GDM1 (cell line): ENCODE results near the gene CACNA2D3.
"Not testable (repeated sequence)": the region's sequence is repeated elsewhere in the genome, so short reads cannot be mapped to it uniquely, and the experiment has no call there.

Source experiments
- DNase-seq: peaks from one replicate; lab custom pipeline; 2025; lab: John Stamatoyannopoulos, UW

The CACNA2D3 gene

GRCh38 chr3:54464554-54464953 lies 342.2 kb downstream of the CACNA2D3 start:
- DNase-seq = not testable (repeated sequence)

- DNase-seq = no peak
Measured at GRCh38 chr3:54476891-54477290, 354.5 kb downstream of the CACNA2D3 start.

GRCh38 chr3:54481606-54482365 lies 359.4 kb downstream of the CACNA2D3 start:
- DNase-seq = no peak

GRCh38 chr3:54484334-54484733 lies 362.0 kb downstream of the CACNA2D3 start:
- DNase-seq = no peak

- DNase-seq = no peak
Measured at GRCh38 chr3:54486317-54486716, 364.0 kb downstream of the CACNA2D3 start.

- no peak for DNase-seq
Measured at GRCh38 chr3:54488297-54488696, 365.9 kb downstream of the CACNA2D3 start.

GRCh38 chr3:54494209-54494608 lies 371.9 kb downstream of the CACNA2D3 start:
- no peak for DNase-seq

GRCh38 chr3:54506603-54507002 lies 384.3 kb downstream of the CACNA2D3 start:
- DNase-seq = no peak

GRCh38 chr3:54507876-54508460 lies 385.6 kb downstream of the CACNA2D3 start:
- no peak for DNase-seq

- DNase-seq = no peak
Measured at GRCh38 chr3:54510506-54510905, 388.2 kb downstream of the CACNA2D3 start.

GRCh38 chr3:54511766-54512365 lies 389.5 kb downstream of the CACNA2D3 start:
- no peak for DNase-seq

GRCh38 chr3:54514006-54514405 lies 391.7 kb downstream of the CACNA2D3 start:
- no peak for DNase-seq

- no peak for DNase-seq
Measured at GRCh38 chr3:54514416-54514815, 392.1 kb downstream of the CACNA2D3 start.

GRCh38 chr3:54515441-54516213 lies 393.3 kb downstream of the CACNA2D3 start:
- DNase-seq = no peak

- DNase-seq = no peak
Measured at GRCh38 chr3:54517424-54517823, 395.1 kb downstream of the CACNA2D3 start.

GRCh38 chr3:54518011-54518675 lies 395.8 kb downstream of the CACNA2D3 start:
- DNase-seq = no peak

GRCh38 chr3:54519493-54519892 lies 397.1 kb downstream of the CACNA2D3 start:
- DNase-seq = no peak

GRCh38 chr3:54520060-54520459 lies 397.7 kb downstream of the CACNA2D3 start:
- no peak for DNase-seq

- no peak for DNase-seq
Measured at GRCh38 chr3:54527521-54527920, 405.2 kb downstream of the CACNA2D3 start.

GRCh38 chr3:54527953-54528352 lies 405.6 kb downstream of the CACNA2D3 start:
- no peak for DNase-seq

GRCh38 chr3:54528668-54529067 lies 406.3 kb downstream of the CACNA2D3 start:
- no peak for DNase-seq

- no peak for DNase-seq
Measured at GRCh38 chr3:54530091-54530490, 407.7 kb downstream of the CACNA2D3 start.
